Activated CD8-positive, alpha-beta T cell treated with anti-CD3 and anti-CD28 coated beads, Interleukin-2, amount 10 ng/mL, durations not matched to agents 7 days and 5 days (primary cell): Measurements from ENCODE around the gene NRARP. TPM values are rescaled to one million over a fixed set of nuclear protein-coding genes. Genes with fewer than 3 reads are reported as not detected.

ENCODE experiments used
- ATAC-seq: fragments of 150-1000 bp; cut with Tn5 transposase; one replicate; pipeline ENCODE4 v1.10.0; 2021; ENCODE audit warnings: moderate library complexity
- CTCF ChIA-PET: fragments of 350-600 bp; sonication (Branson Sonifier 250); formaldehyde crosslinking; loops from one replicate; lab custom pipeline; 2021; ENCODE audit warnings: antibody characterized with exemption; lab: Charles Lee
- POLR2A ChIA-PET: fragments of 350-600 bp; sonication (Branson Sonifier 250); formaldehyde crosslinking; loops from one replicate; lab custom pipeline; 2021; ENCODE audit warnings: antibody characterized with exemption; lab: Charles Lee
- DNase-seq: peaks from one replicate; pipeline ENCODE4 v3.0.0-alpha.2; 2020
- H3K27ac Mint-ChIP-seq: one replicate; pipeline ENCODE4 v1.8.0; 2021; ENCODE audit warnings: mild to moderate bottlenecking, mixed read lengths
- H3K27me3 Mint-ChIP-seq: one replicate; pipeline ENCODE4 v1.8.0; 2021; ENCODE audit warnings: low read depth, mixed read lengths
- H3K36me3 Mint-ChIP-seq: one replicate; pipeline ENCODE4 v1.8.0; 2021; ENCODE audit warnings: low read depth, mixed read lengths
- H3K4me1 Mint-ChIP-seq: one replicate; pipeline ENCODE4 v1.8.0; 2021; ENCODE audit warnings: low read depth, mixed read lengths
- H3K4me3 Mint-ChIP-seq: one replicate; pipeline ENCODE4 v1.8.0; 2021; ENCODE audit warnings: mild to moderate bottlenecking, mixed read lengths
- H3K9me3 Mint-ChIP-seq: one replicate; pipeline ENCODE4 v1.8.0; 2022; ENCODE audit warnings: mixed read lengths; ENCODE audit not compliant: insufficient read depth
- total RNA-seq, 2 experiments: library from RNA; stranded (reverse); gene quantifications; one replicate each; pipeline ENCODE4 v1.2.3, GENCODE V29; 2021

Gene NRARP
- total RNA-seq, 2 experiments from 2014 or later: 1.4 to 1.5 TPM

GRCh38 chr9:137320555-137321384 lies 18.7 kb upstream of the NRARP start:
- POLR2A ChIA-PET: interaction anchor here (0.6 to 1.4 kb wide), 4 partner anchors 10 to 321 kb away, joined by 3 to 4 read pairs (median 4); partner anchors contain the start of genes EXD3, NOXA1 and TUBB4B
- Mint-ChIP-seq H3K4me3 (peak overlapping the region; percentile 48), H3K27ac (peak overlapping the region; percentile 87), H3K27me3 (no peaks in the 10 kb centered on the region), H3K4me1 (peaks cover 31% of the 10 kb centered on the region), H3K36me3 (no peaks in the 10 kb centered on the region), H3K9me3 (no peaks in the 10 kb centered on the region)
- ATAC-seq (peak; percentile 57), DNase-seq (peak; percentile 72)
- CTCF ChIA-PET: interaction anchor here (0.7 to 2.0 kb wide), 3 partner anchors 13 to 27 kb away, joined by 3 to 10 read pairs (median 4); partner anchors contain the start of gene NRARP

- ATAC-seq (no peak), DNase-seq (no peak)
- peak overlapping the region; percentile 48 for H3K4me3 Mint-ChIP-seq
- H3K4me1 Mint-ChIP-seq: peaks cover 31% of the 10 kb centered on the region
- ChIA-PET POLR2A (interaction anchor here (0.6 to 1.4 kb wide), 4 partner anchors 9 to 320 kb away, joined by 3 to 4 read pairs (median 4); partner anchors contain the start of genes EXD3, NOXA1 and TUBB4B), CTCF (interaction anchor here (0.7 to 2.0 kb wide), 3 partner anchors 12 to 26 kb away, joined by 3 to 10 read pairs (median 4); partner anchors contain the start of gene NRARP)
- H3K27ac Mint-ChIP-seq: peak overlapping the region; percentile 87
- no peaks in the 10 kb centered on the region for H3K9me3 Mint-ChIP-seq
- no peaks in the 10 kb centered on the region for H3K36me3 Mint-ChIP-seq
- H3K27me3 Mint-ChIP-seq: no peaks in the 10 kb centered on the region
These were observed 17.9 kb upstream of the NRARP start for GRCh38 chr9:137319739-137320551.

- CTCF ChIA-PET: interaction anchor here (2.0 kb wide), 1 partner anchor 17 kb away, joined by 10 read pairs; the partner anchor contains the start of gene NRARP
- Mint-ChIP-seq H3K9me3 (no peaks in the 10 kb centered on the region), H3K27me3 (no peaks in the 10 kb centered on the region), H3K36me3 (no peaks in the 10 kb centered on the region), H3K4me3 (no peak overlapping the region), H3K27ac (peak overlapping the region; percentile 70), H3K4me1 (peaks cover 31% of the 10 kb centered on the region)
- POLR2A ChIA-PET: no interaction called here
- ATAC-seq (no peak), DNase-seq (no peak)
These were observed 17.1 kb upstream of the NRARP start for GRCh38 chr9:137319011-137319738.

- DNase-seq (no peak), ATAC-seq (no peak)
- Mint-ChIP-seq H3K36me3 (no peaks in the 10 kb centered on the region), H3K9me3 (no peaks in the 10 kb centered on the region), H3K4me3 (no peak overlapping the region), H3K4me1 (peaks cover 31% of the 10 kb centered on the region), H3K27me3 (no peaks in the 10 kb centered on the region), H3K27ac (peak overlapping the region; percentile 7)
- ChIA-PET POLR2A (no interaction called here), CTCF (no interaction called here)
These were observed 16.5 kb upstream of the NRARP start for GRCh38 chr9:137318602-137319001.

- H3K27ac Mint-ChIP-seq: no peak overlapping the region
- H3K27me3 Mint-ChIP-seq: no peaks in the 10 kb centered on the region
- ChIA-PET CTCF (interaction anchor here (0.7 to 1.9 kb wide), 2 partner anchors 16 to 1149 kb away, joined by 3 to 8 read pairs; partner anchors contain the start of gene NRARP), POLR2A (interaction anchor here (1.7 kb wide), 1 partner anchor 16 kb away, joined by 8 read pairs; the partner anchor contains the start of gene NRARP)
- no peaks in the 10 kb centered on the region for H3K9me3 Mint-ChIP-seq
- no peaks in the 10 kb centered on the region for H3K36me3 Mint-ChIP-seq
- ATAC-seq: no peak
- H3K4me3 Mint-ChIP-seq: no peak overlapping the region
- H3K4me1 Mint-ChIP-seq: peaks cover 31% of the 10 kb centered on the region
- no peak for DNase-seq
These were observed 15.8 kb upstream of the NRARP start for GRCh38 chr9:137317718-137318511.

GRCh38 chr9:137317021-137317717 lies 15.1 kb upstream of the NRARP start:
- no peak for ATAC-seq
- H3K36me3 Mint-ChIP-seq: no peaks in the 10 kb centered on the region
- peak overlapping the region; percentile 42 for H3K4me3 Mint-ChIP-seq
- ChIA-PET CTCF (interaction anchor here (0.7 to 1.9 kb wide), 2 partner anchors 15 to 1149 kb away, joined by 3 to 8 read pairs; partner anchors contain the start of gene NRARP), POLR2A (interaction anchor here (1.7 kb wide), 1 partner anchor 15 kb away, joined by 8 read pairs; the partner anchor contains the start of gene NRARP)
- no peaks in the 10 kb centered on the region for H3K27me3 Mint-ChIP-seq
- H3K27ac Mint-ChIP-seq: peak overlapping the region; percentile 65
- DNase-seq: no peak
- H3K9me3 Mint-ChIP-seq: no peaks in the 10 kb centered on the region
- peaks cover 31% of the 10 kb centered on the region for H3K4me1 Mint-ChIP-seq

GRCh38 chr9:137316012-137316981 lies 14.2 kb upstream of the NRARP start:
- peak; percentile 59 for ATAC-seq
- Mint-ChIP-seq H3K4me1 (peaks cover 22% of the 10 kb centered on the region), H3K4me3 (peak overlapping the region; percentile 42), H3K36me3 (no peaks in the 10 kb centered on the region), H3K27ac (peak overlapping the region; percentile 65), H3K27me3 (no peaks in the 10 kb centered on the region), H3K9me3 (no peaks in the 10 kb centered on the region)
- POLR2A ChIA-PET: interaction anchor here (0.7 to 1.7 kb wide), 3 partner anchors 9 to 71 kb away, joined by 3 to 8 read pairs (median 3); partner anchors contain the start of gene NRARP
- CTCF ChIA-PET: interaction anchor here (1.9 kb wide), 1 partner anchor 14 kb away, joined by 8 read pairs; the partner anchor contains the start of gene NRARP
- DNase-seq: peak; percentile 41

GRCh38 chr9:137315581-137316011 lies 13.5 kb upstream of the NRARP start:
- CTCF ChIA-PET: no interaction called here
- Mint-ChIP-seq H3K9me3 (no peaks in the 10 kb centered on the region), H3K4me3 (no peak overlapping the region), H3K27ac (no peak overlapping the region), H3K4me1 (peaks cover 16% of the 10 kb centered on the region), H3K36me3 (no peaks in the 10 kb centered on the region), H3K27me3 (no peaks in the 10 kb centered on the region)
- ATAC-seq: no peak
- POLR2A ChIA-PET: interaction anchor here (0.9 kb wide), 1 partner anchor 72 kb away, joined by 3 read pairs; no protein-coding TSS in a partner anchor
- no peak for DNase-seq
